Fibroblast of the conjunctiva (primary cell): ENCODE results near the gene COPS2.
"Not testable (repeated sequence)": the region's sequence is repeated elsewhere in the genome, so short reads cannot be mapped to it uniquely, and the experiment has no call there.

Source experiments
- DNase-seq: peaks from one replicate; pipeline ENCODE4 v3.0.0-alpha.2; 2010; ENCODE audit warnings: low read depth

The COPS2 gene

DNA sequence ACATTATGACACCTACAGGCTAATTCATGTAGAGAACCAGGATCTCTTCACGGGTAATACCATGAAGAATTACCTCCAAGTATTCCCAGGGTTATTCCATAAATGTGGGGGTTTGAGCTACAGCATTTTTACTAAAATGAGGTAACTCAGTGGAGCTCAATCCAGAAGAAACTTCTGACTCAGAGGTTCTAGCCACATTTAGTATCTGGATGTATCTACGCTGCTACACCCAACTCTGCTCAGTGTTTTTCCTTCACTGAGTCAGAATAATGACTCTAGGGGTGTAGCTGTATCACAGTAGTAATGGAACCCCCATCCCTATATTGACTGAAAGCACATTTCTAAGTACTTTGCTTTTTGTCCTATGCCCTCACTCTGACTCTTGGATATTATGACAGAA, 52.4 kb downstream of the COPS2 start:
- no peak for DNase-seq

DNA sequence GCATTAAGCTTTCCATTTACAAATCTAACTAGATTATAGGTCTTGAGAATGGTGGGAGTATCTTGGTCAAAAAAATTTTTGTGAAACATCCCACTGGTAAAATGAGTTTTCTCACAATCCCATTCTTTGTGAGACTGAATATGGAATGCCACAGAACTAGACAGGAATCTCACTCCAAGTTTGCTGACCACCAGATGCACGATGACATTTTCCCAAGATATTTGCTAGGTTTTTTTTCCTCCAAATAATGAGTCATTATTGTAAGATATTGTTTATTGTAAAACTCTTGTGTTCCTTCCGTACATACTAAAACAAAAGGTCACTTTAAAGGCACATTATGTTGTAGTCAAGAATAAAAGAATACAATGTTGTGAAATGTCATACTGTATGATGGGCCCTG, 53.9 kb downstream of the COPS2 start:
- no peak for DNase-seq

DNA sequence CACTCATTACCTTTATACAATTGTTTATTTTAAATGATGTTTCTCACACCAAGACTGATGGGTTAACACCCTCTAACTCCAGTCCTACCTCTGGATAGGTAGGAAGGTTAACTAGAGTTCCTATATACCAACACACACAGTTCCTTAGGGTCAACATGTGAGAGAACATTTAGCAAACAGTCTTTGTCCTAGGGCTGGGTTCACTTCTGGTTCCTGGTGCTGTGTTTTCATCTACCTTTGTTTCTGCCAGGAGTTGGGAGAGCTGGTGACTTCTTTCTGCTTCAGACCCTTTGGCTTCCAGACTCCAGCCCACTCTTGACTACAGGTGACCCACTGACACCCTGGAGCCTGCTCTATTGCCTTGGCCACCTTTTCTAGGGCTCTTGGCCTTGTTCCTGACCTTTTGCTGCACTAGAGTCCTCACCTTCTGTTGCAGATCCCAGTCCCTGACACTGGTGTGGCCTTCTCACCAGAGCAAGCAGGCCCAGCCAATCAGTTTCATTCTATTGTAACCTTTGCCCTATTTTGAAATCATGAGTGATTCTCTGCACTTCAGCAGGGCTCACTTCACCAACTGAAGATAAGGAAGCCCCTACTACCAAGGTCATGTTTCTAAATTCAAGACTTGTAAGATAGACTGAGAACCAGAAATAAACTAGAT, 59.2 kb downstream of the COPS2 start:
- no peak for DNase-seq

DNA sequence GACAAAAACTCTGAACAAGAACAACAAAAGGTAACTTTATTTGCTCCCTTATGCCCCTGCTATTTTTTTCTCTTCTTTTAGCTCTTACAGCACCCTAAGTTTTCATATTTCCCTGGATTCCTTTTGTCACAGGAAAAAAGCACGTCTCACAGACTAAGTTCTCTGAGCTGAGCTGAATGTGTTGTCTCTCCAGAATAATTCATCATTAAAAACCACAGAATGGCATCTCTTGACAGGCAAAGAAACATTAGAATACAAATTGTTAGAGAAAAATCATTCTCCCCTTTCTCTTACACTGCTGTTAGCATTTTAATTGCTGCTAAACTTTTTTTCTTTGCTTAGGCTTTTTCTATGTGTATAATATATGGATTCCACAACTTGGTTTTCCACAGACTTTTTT, 60.5 kb downstream of the COPS2 start:
- no peak for DNase-seq

DNA sequence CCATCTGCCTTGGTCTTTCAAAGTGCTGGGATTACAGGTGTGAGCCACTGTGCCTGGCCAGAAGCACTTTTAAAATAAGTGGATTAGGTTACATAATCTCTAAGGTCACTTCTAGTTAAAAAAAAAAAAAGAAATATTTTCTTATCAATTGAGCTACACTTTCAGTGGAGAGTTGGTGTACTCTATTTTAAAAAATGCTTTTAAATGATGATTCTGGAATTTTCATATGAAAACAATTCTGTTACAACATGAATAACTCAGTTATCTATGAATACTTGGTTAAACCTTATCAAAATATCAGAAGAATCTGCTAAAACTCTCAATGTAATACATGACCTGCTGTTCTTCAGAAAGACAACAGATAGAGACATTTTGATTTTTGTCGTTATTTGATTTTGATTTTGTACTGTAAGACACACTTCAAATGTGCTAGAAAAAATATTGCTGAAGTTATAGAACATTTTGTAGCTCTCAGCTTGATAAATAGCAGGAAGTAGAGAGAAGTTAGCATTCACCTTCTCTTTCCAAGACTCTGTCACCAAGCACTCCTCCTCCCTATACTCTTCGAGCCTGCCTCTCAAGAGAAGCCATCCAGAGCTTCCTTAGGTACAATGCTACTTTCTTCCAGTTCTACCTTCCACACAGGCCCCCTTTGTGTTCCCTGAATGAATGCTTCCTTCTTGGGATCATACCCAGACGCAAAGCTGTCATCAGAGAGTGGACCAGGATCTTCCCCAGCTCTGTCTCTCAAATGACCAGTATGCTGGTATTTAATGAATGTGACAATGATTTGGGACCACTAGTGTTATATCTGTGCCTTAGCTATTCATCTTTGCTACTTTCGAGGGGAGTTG, 61.9 kb downstream of the COPS2 start:
- no peak for DNase-seq

DNA sequence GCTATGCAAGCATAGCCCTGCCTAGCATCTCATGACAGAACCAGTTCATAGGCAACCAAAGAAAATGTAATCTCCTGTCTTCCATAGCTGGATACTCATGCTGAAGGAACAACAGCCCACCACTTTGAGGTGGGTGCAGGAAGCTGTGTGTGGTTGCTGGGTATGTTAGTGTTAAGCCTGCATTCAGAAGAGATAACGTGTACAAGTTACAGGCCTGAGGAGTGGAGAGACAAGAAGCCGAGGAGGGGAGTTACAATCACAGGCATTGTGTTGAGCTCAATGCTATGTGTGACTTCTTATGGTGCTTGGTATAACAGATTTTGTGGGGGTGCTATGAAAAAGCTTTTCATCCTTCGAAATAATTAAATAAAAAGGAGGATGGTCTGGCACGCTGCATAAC, 66.4 kb downstream of the COPS2 start:
- no peak for DNase-seq

DNA sequence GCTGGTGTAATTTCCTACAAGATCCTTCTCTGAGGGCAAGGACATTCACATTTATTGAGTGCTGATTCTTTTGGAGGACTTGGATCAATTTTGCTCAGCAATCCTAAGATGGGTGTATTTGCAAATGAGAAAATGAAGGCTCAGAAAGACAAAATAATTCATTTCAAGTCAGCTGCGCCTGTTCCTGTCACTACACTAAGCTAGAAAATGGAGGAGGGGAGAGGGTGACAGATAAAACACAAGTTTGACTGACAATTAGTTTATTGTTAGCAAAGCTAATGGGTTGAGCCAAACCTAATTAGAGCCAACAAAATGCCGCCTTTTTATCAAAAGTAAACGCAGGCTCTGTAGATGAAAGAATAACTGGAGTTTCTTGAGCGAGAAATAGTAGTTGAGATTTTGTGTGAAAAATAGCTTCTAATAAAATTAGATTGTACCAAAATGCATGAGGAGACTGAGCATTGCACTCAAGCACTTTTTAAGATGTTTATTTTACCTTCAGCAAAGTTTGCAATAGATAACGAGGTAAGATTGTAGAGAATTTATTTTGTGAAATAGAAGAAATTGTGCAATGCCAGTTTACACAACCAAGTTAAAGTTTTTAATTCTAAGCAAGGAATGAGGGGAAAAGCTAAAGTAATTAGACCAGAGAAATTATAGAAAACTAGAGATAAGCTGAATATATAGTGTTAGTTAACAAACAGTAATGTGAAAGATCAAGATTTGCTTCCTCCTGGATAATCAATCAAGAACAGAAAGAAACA, 69.5 kb downstream of the COPS2 start:
- DNase-seq: no peak

DNA sequence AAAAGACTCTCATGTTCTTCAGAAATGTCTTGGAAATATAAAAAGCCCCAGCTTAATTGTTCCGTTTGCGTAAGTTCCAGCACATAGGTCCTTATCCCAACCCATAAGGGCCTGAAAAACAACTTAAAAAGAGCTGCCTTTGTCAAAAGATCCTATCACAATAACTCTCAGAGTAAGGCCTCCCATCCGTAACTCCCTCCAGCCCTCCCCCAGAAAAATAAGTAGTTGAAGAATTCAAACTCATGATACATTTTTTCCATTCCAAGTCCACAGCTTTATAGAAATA, 71.2 kb downstream of the COPS2 start:
- DNase-seq: no peak

DNA sequence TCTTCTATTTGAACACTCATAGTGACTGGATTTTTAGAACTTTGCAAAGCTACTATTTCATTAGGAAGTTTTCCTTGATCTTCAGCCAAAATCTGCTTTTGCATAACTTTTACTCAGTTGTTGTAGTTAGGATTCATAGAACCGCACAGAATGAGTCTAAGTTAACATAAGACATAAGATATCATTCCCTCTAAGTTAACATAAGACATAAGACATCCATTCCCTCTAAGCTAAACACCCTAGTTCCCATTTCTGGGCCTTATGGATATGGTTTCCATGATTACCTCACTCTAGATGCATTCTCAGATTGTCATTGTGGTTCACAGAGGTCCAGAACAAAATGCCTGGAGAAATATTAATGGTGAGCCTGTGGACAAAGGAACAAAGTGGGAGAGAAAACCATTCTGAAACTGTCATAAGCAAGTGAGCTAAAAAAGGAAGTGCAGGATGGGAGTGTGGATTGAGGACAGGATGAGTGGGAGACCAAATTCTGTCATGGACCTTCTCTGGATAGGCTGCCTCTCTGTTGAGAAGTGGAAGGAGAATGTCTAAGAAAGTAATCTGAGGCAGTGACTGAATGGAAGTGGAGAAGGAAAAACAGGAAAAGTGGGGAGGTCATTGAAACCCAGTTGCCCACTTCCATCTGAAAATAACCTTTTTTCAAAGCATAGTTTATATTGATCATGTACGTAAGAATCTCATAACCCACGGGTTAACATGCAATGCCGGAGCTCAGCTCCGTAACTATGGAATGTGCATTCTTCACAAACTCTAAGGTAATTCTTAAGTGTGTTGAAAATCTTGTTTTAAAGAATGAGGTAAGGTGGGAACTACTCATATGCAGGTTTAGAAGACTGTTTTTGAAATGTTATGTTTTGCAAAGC, 71.8 kb downstream of the COPS2 start:
- peak; percentile 9 for DNase-seq

DNA sequence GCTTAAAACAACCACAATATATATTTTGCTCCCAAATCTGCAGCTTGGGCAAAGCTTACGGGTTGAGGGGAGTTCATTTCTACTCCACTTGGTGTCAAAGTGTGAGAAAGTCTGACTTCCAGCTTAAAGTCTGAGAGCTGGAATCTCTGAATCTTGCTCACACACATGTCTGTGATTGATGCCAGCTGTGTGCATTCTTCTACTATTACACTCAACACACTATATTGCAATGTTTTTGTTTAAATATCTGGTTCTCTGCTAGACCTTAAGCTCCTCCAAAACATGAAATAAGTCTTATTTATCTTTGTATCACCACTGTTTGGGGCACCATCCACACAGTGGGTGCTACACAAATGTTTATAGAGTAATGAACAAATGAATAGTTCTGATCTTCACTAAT, 72.4 kb downstream of the COPS2 start:
- DNase-seq: peak; percentile 67

DNA sequence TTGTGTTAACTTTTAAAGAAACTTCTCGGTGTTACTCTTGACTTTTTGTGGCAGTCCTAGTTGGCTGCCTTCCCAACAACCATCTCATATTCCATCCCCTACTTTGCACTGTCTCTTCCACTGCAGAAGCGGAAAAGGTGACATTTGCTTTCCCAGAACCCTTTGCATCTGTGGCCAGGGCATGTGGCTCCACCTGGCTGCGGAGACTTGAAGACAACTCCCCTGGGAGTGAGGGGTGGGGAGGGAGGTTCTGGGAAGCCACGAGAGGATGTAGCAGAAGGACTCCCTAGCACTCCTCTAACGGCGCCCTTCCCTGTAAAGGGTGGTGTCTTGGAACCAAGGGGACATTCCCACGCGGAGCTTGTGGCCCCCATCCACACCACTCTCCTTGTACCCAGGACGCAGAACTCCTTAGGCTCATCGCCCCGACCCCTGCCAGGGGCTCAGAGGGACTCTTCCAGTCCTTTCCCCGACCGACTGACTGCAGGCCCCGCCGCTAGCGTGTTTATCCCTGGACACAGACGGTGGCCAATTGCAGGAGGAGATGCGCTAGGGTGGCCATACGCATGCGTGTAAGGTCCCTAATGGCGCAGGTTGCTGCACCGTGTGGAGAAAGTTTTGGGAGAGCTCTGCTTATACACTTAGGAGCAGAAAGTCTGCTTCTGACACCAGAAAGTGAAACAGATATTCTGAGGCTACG, 75.9 kb downstream of the COPS2 start:
- no peak for DNase-seq

DNA sequence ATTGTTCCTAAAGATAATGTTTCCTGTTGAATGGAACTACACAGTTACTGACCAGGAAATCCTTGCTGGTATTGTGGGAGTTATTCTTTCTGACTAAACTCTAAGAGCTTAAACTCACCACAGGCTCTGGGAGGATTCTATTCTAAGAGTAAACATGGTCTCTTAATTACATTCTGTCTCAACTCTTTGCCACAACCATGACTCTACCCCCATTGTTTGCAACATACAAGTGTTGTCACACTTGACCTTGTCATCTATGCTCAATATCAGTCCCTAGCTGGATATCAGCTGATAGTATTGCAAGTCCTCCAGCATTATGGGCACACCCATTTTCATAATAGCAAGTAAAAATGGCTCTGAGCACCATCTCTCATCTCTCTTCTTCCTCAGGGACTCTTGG, 79.5 kb downstream of the COPS2 start:
- no peak for DNase-seq

DNA sequence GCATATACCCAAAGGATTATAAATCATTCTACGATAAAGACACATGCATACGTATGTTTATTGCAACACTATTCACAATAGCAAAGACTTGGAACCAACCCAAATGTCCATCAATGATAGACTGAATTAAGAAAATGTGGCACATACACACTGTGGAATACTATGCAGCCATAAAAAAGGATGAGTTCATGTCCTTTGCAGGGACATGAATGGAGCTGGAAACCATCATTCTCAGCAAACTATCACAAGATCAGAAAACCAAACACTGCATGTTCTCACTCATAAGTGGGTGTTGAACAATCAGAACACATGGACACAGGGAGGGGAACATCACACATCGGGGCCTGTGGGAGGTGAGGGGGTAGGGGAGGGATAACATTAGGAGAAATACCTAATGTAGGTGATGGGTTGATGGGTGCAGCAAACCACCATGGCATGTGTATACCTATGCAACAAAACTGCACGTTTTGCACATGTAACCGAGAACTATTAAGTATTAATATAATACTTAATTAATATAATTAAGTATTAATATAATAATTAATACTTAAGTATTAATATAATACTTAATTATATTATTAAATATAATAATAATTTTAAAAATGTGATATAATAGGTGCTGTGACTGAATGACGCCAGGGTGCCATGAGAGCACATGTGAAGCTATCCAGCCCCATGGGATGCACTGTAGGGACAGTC, 80.7 kb downstream of the COPS2 start:
- DNase-seq: not testable (repeated sequence)
